Liver (tissue), 9 donors: ENCODE data around the gene PEX7. TPM values are rescaled to one million over a fixed set of nuclear protein-coding genes. Genes with fewer than 3 reads are reported as not detected.
"Not testable (repeated sequence)": the region's sequence is repeated elsewhere in the genome, so short reads cannot be mapped to it uniquely, and the experiment has no call there.

Experiments
- DNase-seq: peaks from one replicate; pipeline ENCODE4 v3.0.0-alpha.2; 2017; ENCODE audit warnings: low spot score
- H3K27ac ChIP-seq, 2 donors: one replicate each; pipeline ENCODE4 v1.7.0; 2013; ENCODE audit warnings: inconsistent platforms in 2 of 2, low read length in 2 of 2, control low read depth in 1 of 2, low read depth in 1 of 2, mild to moderate bottlenecking in 1 of 2
- H3K27me3 ChIP-seq, 4 donors: one replicate each; pipeline versions ENCODE4 v1.6.1 to v1.7.0; 2013; ENCODE audit warnings: low read length in 3 of 4, inconsistent platforms in 1 of 4, mild to moderate bottlenecking in 1 of 4, moderate library complexity in 1 of 4; ENCODE audit not compliant: control insufficient read depth in 4 of 4, insufficient read depth in 4 of 4
- H3K36me3 ChIP-seq, 4 donors: one replicate each; pipeline versions ENCODE4 v1.6.1 to v1.7.0; 2013; ENCODE audit warnings: low read length in 3 of 4, mild to moderate bottlenecking in 3 of 4, low read depth in 1 of 4, moderate library complexity in 1 of 4; ENCODE audit not compliant: control insufficient read depth in 4 of 4, insufficient read depth in 3 of 4
- H3K4me1 ChIP-seq, 4 donors: one replicate each; pipeline versions ENCODE4 v1.6.1 to v1.7.0; 2013; ENCODE audit warnings: low read length in 3 of 4, mild to moderate bottlenecking in 3 of 4, moderate library complexity in 1 of 4; ENCODE audit not compliant: control insufficient read depth in 4 of 4, insufficient read depth in 4 of 4
- H3K4me3 ChIP-seq, 3 donors: one replicate each; pipeline versions ENCODE4 v1.6.1 to v1.7.0; 2013; ENCODE audit warnings: low read length in 3 of 3, control low read depth in 1 of 3, low read depth in 1 of 3, mild to moderate bottlenecking in 1 of 3
- H3K9ac ChIP-seq, 2 donors: one replicate each; pipeline ENCODE4 v1.7.0; 2013; ENCODE audit warnings: low read length in 2 of 2, mild to moderate bottlenecking in 2 of 2, moderate library complexity in 2 of 2, control low read depth in 1 of 2, low read depth in 1 of 2
- H3K9me3 ChIP-seq, 4 donors: one replicate each; pipeline versions ENCODE4 v1.6.1 to v1.7.0; 2013; ENCODE audit warnings: low read length in 3 of 4; ENCODE audit not compliant: control insufficient read depth in 4 of 4
- EGR1 ChIP-seq, 2 donors: IDR thresholded peaks; 2 replicates each; pipeline ENCODE4 v1.6.1; 2016 to 2018; ENCODE audit warnings: antibody characterized with exemption in 2 of 2, low read depth in 2 of 2
- FOXA1 ChIP-seq: IDR thresholded peaks from 2 replicates; pipeline ENCODE4 v1.6.1; 2016; ENCODE audit warnings: antibody characterized with exemption
- FOXA2 ChIP-seq: IDR thresholded peaks from 2 replicates; pipeline ENCODE4 v1.6.1; 2016; ENCODE audit warnings: antibody characterized with exemption
- GABPA ChIP-seq, 2 donors: IDR thresholded peaks in 1 of 2; conservative IDR thresholded peaks in 1 of 2; 2 replicates each; pipeline ENCODE4 v1.6.1; 2016; ENCODE audit warnings: antibody characterized with exemption in 2 of 2, mild to moderate bottlenecking in 1 of 2, moderate library complexity in 1 of 2
- HNF4G ChIP-seq: IDR thresholded peaks from 2 replicates; pipeline ENCODE4 v1.6.1; 2016; ENCODE audit warnings: antibody characterized with exemption
- JUND ChIP-seq, 2 donors: IDR thresholded peaks; 2 replicates each; pipeline ENCODE4 v1.6.1; 2016; ENCODE audit warnings: antibody characterized with exemption in 2 of 2
- NR2F2 ChIP-seq: IDR thresholded peaks from 2 replicates; pipeline ENCODE4 v1.6.1; 2016; ENCODE audit warnings: antibody characterized with exemption
- RAD21 ChIP-seq, 2 donors: IDR thresholded peaks; 2 replicates each; pipeline ENCODE4 v1.6.1; 2016; ENCODE audit warnings: antibody characterized with exemption in 2 of 2, mild to moderate bottlenecking in 2 of 2
- RXRA ChIP-seq, 2 donors: IDR thresholded peaks; 2 replicates each; pipeline ENCODE4 v1.6.1; 2017 to 2018; ENCODE audit warnings: antibody characterized with exemption in 2 of 2, mild to moderate bottlenecking in 1 of 2
- SP1 ChIP-seq: IDR thresholded peaks from 2 replicates; pipeline ENCODE4 v1.6.1; 2018; ENCODE audit warnings: antibody characterized with exemption, mild to moderate bottlenecking
- TAF1 ChIP-seq: conservative IDR thresholded peaks from 2 replicates; pipeline ENCODE4 v1.6.1; 2016; ENCODE audit warnings: antibody characterized with exemption, mild to moderate bottlenecking
- YY1 ChIP-seq: IDR thresholded peaks from 2 replicates; pipeline ENCODE4 v1.6.1; 2016; ENCODE audit warnings: antibody characterized with exemption, mild to moderate bottlenecking
- WGBS: extraction: QIAGEN DNeasy Blood & Tissue Kit; methylation state at CpG from one replicate; pipeline ENCODE4 v1.1.7; 2013; 5-methylcytosine and 5-hydroxymethylcytosine counted together
- polyA plus RNA-seq, 2 donors: library from polyadenylated mRNA; stranded (reverse) in 1 of 2; unstranded in 1 of 2; fragments of 200-250 nt in 1 of 2; fragments of >200 nt in 1 of 2; fragmentation: Nextera tagmentation in 1 of 2; extraction: Ambion mirVana in 1 of 2; gene quantifications; one replicate each; pipeline versions ENCODE4 v1.2.1 to v1.2.3, GENCODE V29; 2013 to 2015
- total RNA-seq, 2 donors: library from RNA; depleted of rRNA; stranded (reverse); fragments of >200 nt; gene quantifications; one replicate each; pipeline ENCODE4 v1.2.3, GENCODE V29; 2014
- TF ChIP-seq, protein P1 (sequence below): IDR thresholded peaks from 2 replicates; pipeline ENCODE4 v1.6.1; 2016; ENCODE audit warnings: antibody characterized with exemption, mild to moderate bottlenecking
- TF ChIP-seq, protein P2 (sequence below): IDR thresholded peaks from 2 replicates; pipeline ENCODE4 v1.6.1; 2016; ENCODE audit warnings: antibody characterized with exemption
- TF ChIP-seq, protein P3 (sequence below): fragments of 150-350 bp; IDR thresholded peaks from 2 replicates; pipeline ENCODE4 v1.5.1; 2017; ENCODE audit warnings: improper control_type of control experiment, low read depth, low read length; ENCODE audit not compliant: missing input control
- donor health status: healthy.
- donor health status: healthy.
- donor health status: healthy.
- donor health status: healthy.
- donor health status: healthy.

Gene PEX7
- total and polyA plus RNA-seq, 4 donors = 5.2 to 7.5 (median 6.2) TPM

DNA sequence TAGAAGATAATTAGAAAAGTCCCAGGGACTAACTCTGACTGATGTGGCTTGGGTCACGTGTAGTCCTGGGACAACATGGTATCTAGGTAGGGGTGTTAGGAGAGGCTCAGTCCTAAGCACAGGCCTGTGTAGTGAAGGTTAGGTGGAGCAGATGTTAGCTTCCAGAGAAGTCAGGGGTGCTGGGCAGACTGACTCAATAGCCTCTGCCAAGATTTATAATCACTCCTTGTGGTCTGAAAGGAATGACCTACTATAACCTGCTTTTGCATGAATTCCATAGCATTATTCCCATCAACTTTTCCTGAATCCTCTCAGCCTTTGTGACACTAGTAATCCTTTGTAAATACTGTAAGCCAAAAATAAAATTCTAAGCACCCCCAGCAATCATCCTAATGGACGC is 10.2 kb upstream of the PEX7 start:
- Histone ChIP-seq H3K9me3 (no peaks in the 10 kb centered on the region), H3K4me3 (no peak overlapping the region), H3K4me1 (no peaks in the 10 kb centered on the region), H3K36me3 (no peaks in the 10 kb centered on the region), H3K27me3 (no peaks in the 10 kb centered on the region), H3K27ac (no peak overlapping the region), H3K9ac (no peak overlapping the region)
- WGBS = 92% methylated on average over 2 of the region's 2 CpGs
- DNase-seq = no peak
- TF ChIP-seq, protein P1, sequence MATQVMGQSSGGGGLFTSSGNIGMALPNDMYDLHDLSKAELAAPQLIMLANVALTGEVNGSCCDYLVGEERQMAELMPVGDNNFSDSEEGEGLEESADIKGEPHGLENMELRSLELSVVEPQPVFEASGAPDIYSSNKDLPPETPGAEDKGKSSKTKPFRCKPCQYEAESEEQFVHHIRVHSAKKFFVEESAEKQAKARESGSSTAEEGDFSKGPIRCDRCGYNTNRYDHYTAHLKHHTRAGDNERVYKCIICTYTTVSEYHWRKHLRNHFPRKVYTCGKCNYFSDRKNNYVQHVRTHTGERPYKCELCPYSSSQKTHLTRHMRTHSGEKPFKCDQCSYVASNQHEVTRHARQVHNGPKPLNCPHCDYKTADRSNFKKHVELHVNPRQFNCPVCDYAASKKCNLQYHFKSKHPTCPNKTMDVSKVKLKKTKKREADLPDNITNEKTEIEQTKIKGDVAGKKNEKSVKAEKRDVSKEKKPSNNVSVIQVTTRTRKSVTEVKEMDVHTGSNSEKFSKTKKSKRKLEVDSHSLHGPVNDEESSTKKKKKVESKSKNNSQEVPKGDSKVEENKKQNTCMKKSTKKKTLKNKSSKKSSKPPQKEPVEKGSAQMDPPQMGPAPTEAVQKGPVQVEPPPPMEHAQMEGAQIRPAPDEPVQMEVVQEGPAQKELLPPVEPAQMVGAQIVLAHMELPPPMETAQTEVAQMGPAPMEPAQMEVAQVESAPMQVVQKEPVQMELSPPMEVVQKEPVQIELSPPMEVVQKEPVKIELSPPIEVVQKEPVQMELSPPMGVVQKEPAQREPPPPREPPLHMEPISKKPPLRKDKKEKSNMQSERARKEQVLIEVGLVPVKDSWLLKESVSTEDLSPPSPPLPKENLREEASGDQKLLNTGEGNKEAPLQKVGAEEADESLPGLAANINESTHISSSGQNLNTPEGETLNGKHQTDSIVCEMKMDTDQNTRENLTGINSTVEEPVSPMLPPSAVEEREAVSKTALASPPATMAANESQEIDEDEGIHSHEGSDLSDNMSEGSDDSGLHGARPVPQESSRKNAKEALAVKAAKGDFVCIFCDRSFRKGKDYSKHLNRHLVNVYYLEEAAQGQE = no peak
- TF ChIP-seq HNF4G (no peak), YY1 (no peak), GABPA (IDR thresholded peaks at IDR 0.05 in 1 of 2, conservative IDR thresholded peaks at IDR 0.05 in 1 of 2) (no peak), TAF1 (no peak), FOXA1 (no peak), JUND (IDR thresholded peaks at IDR 0.05) (no peak), FOXA2 (no peak), RAD21 (IDR thresholded peaks at IDR 0.05) (no peak), RXRA (IDR thresholded peaks at IDR 0.05) (no peak)
- TF ChIP-seq, protein P2, sequence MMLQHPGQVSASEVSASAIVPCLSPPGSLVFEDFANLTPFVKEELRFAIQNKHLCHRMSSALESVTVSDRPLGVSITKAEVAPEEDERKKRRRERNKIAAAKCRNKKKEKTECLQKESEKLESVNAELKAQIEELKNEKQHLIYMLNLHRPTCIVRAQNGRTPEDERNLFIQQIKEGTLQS = no peak

DNA sequence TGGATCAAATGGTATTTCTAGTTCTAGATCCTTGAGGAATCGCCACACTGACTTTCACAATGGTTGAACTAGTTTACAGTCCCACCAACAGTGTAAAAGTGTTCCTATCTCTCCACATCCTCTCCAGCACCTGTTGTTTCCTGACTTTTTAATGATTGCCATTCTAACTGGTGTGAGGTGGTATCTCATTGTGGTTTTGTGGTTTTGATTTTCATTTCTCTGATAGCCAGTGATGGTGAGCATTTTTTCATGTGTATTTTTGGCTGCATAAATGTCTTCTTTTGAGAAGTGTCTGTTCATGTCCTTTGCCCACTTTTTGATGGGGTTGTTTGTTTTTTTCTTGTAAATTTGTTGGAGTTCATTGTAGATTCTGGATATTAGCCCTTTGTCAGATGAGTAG is 6.8 kb upstream of the PEX7 start:
- not testable (repeated sequence) for H3K36me3 ChIP-seq
- WGBS = 75% methylated on average over 1 of the region's 1 CpG

DNA sequence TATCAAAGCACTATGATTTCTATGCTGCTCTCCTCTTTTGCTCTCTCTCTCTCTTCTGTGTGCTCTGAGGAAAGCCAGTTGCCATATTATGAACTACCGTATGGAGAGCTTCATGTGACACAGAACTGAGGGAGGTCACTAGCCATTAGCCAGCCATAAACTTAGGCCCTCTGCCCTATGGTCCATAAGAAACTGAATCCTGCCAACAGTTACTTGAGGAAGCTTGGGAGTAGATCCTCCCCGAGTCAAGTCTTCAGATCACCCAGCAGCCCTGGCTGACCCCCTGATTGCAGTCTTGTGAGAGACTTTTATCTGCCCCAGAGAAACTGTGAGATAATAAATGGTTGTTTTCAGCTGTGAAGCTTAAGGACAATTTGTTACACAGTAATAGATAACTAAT is 5.7 kb upstream of the PEX7 start:
- TF ChIP-seq SP1 (no peak), FOXA1 (no peak), NR2F2 (no peak), EGR1 (IDR thresholded peaks at IDR 0.05; ENCODE audit: low read depth in 2 of 2) (no peak), FOXA2 (no peak)
- TF ChIP-seq, protein P2 = no peak
- TF ChIP-seq, protein P3, sequence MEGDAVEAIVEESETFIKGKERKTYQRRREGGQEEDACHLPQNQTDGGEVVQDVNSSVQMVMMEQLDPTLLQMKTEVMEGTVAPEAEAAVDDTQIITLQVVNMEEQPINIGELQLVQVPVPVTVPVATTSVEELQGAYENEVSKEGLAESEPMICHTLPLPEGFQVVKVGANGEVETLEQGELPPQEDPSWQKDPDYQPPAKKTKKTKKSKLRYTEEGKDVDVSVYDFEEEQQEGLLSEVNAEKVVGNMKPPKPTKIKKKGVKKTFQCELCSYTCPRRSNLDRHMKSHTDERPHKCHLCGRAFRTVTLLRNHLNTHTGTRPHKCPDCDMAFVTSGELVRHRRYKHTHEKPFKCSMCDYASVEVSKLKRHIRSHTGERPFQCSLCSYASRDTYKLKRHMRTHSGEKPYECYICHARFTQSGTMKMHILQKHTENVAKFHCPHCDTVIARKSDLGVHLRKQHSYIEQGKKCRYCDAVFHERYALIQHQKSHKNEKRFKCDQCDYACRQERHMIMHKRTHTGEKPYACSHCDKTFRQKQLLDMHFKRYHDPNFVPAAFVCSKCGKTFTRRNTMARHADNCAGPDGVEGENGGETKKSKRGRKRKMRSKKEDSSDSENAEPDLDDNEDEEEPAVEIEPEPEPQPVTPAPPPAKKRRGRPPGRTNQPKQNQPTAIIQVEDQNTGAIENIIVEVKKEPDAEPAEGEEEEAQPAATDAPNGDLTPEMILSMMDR = no peak
- H3K4me3 ChIP-seq = no peak overlapping the region
- WGBS = 73% methylated on average over 2 of the region's 2 CpGs
- H3K27me3 ChIP-seq = no peaks in the 10 kb centered on the region
- peaks cover 0 to under 1% (median 0%) of the 10 kb centered on the region in 4 donors for H3K4me1 ChIP-seq
- no peaks in the 10 kb centered on the region for H3K36me3 ChIP-seq
- DNase-seq = no peak
- no peak overlapping the region for H3K27ac ChIP-seq
- H3K9me3 ChIP-seq = no peaks in the 10 kb centered on the region
- H3K9ac ChIP-seq = no peak overlapping the region

More for the DNA sequence above, 6.8 kb upstream of the PEX7 start:
- H3K4me1 ChIP-seq, H3K4me3 ChIP-seq, H3K9ac ChIP-seq, H3K9me3 ChIP-seq, H3K27me3 ChIP-seq, DNase-seq, H3K27ac ChIP-seq: not testable (repeated sequence)
